Vagina (tissue), 2 donors: ENCODE results near the gene ECI2. TPM values are rescaled to one million over a fixed set of nuclear protein-coding genes. Genes with fewer than 3 reads are reported as not detected.
"Not testable (repeated sequence)": the region's sequence is repeated elsewhere in the genome, so short reads cannot be mapped to it uniquely, and the experiment has no call there.

Experiments
- DNase-seq, 2 donors: peaks; one replicate each; pipeline ENCODE4 v3.0.0-alpha.2; 2017; ENCODE audit errors: extremely low spot score in 2 of 2
- H3K27ac ChIP-seq: fragments of 200-600 bp; sonication (generic); one replicate; pipeline ENCODE4 v1.5.1; 2019
- H3K27me3 ChIP-seq: fragments of 200-600 bp; sonication (generic); one replicate; pipeline ENCODE4 v1.5.1; 2019
- H3K36me3 ChIP-seq, 2 donors: fragments of 200-600 bp; sonication (generic); one replicate each; pipeline ENCODE4 v1.5.1; 2017 to 2019
- H3K4me1 ChIP-seq: fragments of 200-600 bp; sonication (generic); one replicate; pipeline ENCODE4 v1.5.1; 2019
- H3K4me3 ChIP-seq, 2 donors: fragments of 200-600 bp; sonication (generic); 1 replicate in 1 of 2; 2 replicates in 1 of 2; pipeline ENCODE4 v1.5.1; 2016 to 2019
- H3K9me3 ChIP-seq: fragments of 200-600 bp; sonication (generic); one replicate; pipeline ENCODE4 v1.5.1; 2019
- POLR2A ChIP-seq, 2 donors: fragments of 450-650 bp; IDR thresholded peaks; one replicate each; pipeline ENCODE4 v1.6.1; 2017; ENCODE audit warnings: antibody characterized with exemption in 2 of 2, mild to moderate bottlenecking in 2 of 2, moderate library complexity in 2 of 2
- POLR2AphosphoS5 ChIP-seq, 2 donors: sonication (generic); formaldehyde crosslinking; IDR thresholded peaks; one replicate each; pipeline ENCODE4 v1.9.0; 2017; ENCODE audit warnings: antibody characterized with exemption in 2 of 2, mild to moderate bottlenecking in 2 of 2, low read depth in 1 of 2; ENCODE audit not compliant: insufficient read depth in 1 of 2
- intact Hi-C: fragments of 100-400 bp; cut with DNase I; formaldehyde crosslinking; loops from one replicate; pipeline ENCODE4 v1.15.1; 2023
- total RNA-seq: library from RNA; depleted of rRNA; stranded (reverse); fragments of >200 nt; gene quantifications from one replicate; pipeline ENCODE4 v1.2.3, GENCODE V29; 2016
- TF ChIP-seq, protein P1 (sequence below), 3 experiments: fragments of 450-650 bp in 2 of 3; fragments of 200-600 bp in 1 of 3; sonication (generic) in 1 of 3; IDR thresholded peaks; one replicate each; pipeline ENCODE4 v1.5.1; 2017 to 2019; ENCODE audit warnings: antibody characterized with exemption in 3 of 3, mild to moderate bottlenecking in 2 of 3, moderate library complexity in 2 of 3

Gene ECI2
- total RNA-seq, 1 donor from 2014 or later, result 30.7 TPM

DNA sequence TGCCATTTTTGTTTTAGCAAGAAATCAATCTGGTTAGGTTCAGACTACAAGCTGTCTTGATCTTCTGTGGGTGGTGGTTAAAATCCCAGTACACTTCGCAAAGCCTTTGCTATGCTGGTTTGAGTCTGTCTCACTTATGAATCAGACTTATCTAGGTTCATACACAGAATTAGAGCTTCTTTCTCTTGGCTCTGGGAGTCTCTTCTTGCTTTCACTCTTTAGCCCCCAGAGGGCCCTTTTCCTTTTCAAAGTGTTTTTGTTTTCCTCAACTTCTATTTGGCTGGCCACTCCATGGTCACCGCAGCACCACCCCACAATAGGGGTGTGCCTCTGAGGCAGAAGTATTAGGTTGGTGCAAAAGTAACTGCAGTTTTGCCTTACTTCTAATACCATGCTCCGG is 21.3 kb downstream of the ECI2 start:
- no peak for DNase-seq
- Histone ChIP-seq H3K27ac (no peak overlapping the region), H3K4me3 (no peak overlapping the region), H3K4me1 (no peaks in the 10 kb centered on the region), H3K27me3 (no peaks in the 10 kb centered on the region), H3K9me3 (no peaks in the 10 kb centered on the region), H3K36me3 (peaks cover 3 to 38% of the 10 kb centered on the region in 2 donors)
- intact Hi-C loops, result no loop called here
- TF ChIP-seq POLR2A (IDR thresholded peaks at IDR 0.05) (no peak), POLR2AphosphoS5 (IDR thresholded peaks at IDR 0.05; ENCODE audit: insufficient read depth in 1 of 2, low read depth in 1 of 2) (no peak)

DNA sequence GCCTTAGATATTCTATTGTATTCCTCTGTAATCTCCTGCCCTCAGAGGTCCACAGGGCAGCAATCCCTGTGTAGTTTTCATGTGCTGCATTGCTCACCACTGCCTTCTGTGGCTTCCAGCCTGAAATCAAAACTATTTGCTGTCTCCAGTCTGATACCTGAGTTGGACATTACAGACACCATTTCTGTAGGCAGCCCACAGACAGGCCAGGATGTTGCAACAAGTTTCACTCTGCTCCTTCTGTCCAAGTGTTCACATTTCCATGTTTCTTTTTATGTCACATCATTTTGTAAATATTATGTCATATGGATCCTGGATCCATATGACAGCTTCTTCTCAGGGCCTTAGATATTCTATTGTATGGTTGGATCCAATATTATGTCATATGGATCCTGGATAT is 21.7 kb downstream of the ECI2 start:
- no peaks in the 10 kb centered on the region for H3K9me3 ChIP-seq
- intact Hi-C loops, result no loop called here
- H3K27me3 ChIP-seq, result no peaks in the 10 kb centered on the region
- peaks cover under 1 to 33% of the 10 kb centered on the region in 2 donors for H3K36me3 ChIP-seq
- H3K4me3 ChIP-seq, result no peak overlapping the region
- no peaks in the 10 kb centered on the region for H3K4me1 ChIP-seq
- H3K27ac ChIP-seq, result no peak overlapping the region
- no peak for DNase-seq
- TF ChIP-seq, protein P1, sequence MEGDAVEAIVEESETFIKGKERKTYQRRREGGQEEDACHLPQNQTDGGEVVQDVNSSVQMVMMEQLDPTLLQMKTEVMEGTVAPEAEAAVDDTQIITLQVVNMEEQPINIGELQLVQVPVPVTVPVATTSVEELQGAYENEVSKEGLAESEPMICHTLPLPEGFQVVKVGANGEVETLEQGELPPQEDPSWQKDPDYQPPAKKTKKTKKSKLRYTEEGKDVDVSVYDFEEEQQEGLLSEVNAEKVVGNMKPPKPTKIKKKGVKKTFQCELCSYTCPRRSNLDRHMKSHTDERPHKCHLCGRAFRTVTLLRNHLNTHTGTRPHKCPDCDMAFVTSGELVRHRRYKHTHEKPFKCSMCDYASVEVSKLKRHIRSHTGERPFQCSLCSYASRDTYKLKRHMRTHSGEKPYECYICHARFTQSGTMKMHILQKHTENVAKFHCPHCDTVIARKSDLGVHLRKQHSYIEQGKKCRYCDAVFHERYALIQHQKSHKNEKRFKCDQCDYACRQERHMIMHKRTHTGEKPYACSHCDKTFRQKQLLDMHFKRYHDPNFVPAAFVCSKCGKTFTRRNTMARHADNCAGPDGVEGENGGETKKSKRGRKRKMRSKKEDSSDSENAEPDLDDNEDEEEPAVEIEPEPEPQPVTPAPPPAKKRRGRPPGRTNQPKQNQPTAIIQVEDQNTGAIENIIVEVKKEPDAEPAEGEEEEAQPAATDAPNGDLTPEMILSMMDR (IDR thresholded peaks at IDR 0.05), result no peak
- TF ChIP-seq POLR2A (IDR thresholded peaks at IDR 0.05) (no peak), POLR2AphosphoS5 (IDR thresholded peaks at IDR 0.05; ENCODE audit: insufficient read depth in 1 of 2, low read depth in 1 of 2) (no peak)

DNA sequence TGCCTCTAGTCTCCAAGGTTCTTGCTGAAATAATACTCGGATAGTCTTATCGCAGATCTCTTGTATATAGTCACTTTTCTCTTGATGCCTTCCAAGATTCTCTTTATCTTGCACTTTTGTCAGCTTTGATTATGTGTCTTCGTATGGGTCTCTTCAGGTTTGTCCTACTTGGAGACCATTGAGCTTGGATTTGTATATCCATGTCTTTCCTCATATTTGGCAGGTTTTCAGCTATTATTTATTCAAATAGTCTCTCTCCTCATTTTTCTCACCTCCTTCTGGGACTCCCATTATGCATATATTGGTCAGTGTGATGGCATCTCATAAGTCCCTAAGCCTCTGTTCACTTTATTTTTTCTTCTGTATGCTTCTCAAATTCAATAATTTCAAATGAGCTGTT is 23.0 kb downstream of the ECI2 start:
- Histone ChIP-seq H3K4me1 (no peaks in the 10 kb centered on the region), H3K36me3 (peaks cover 0 to 23% of the 10 kb centered on the region in 2 donors), H3K4me3 (no peak overlapping the region), H3K9me3 (no peaks in the 10 kb centered on the region), H3K27ac (no peak overlapping the region), H3K27me3 (no peaks in the 10 kb centered on the region)
- intact Hi-C loops, result no loop called here
- TF ChIP-seq POLR2A (IDR thresholded peaks at IDR 0.05), result no peak
- TF ChIP-seq, protein P1 (IDR thresholded peaks at IDR 0.05), result no peak
- no peak for TF ChIP-seq POLR2AphosphoS5 (IDR thresholded peaks at IDR 0.05; ENCODE audit: insufficient read depth in 1 of 2, low read depth in 1 of 2)
- DNase-seq, result no peak

DNA sequence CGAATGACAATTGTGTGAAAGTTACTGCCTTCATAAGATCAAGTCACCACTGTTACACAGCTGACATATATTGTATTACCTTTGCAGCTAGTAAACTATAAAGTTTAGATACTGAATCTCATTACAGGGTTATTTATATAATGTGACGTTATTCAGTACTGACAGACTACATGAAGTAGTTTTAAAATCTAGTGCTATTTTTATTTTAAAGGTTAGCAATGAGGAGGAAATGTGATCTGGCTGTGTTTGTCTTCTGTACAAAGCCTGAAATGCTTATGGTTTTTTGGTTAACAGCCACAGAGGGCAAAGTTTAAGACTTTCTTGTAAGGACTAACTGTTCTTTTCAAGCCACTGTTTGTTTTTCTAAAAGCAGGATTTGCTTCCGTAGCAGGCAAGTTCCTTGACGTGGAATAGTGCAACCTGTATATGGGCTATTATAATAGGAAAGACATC is 26.0 kb downstream of the ECI2 start:
- H3K27ac ChIP-seq, result peak overlapping the region; percentile 0
- intact Hi-C loops, DNase-seq, H3K4me1 ChIP-seq, H3K9me3 ChIP-seq, H3K36me3 ChIP-seq, H3K4me3 ChIP-seq, H3K27me3 ChIP-seq: not testable (repeated sequence)
- TF ChIP-seq POLR2AphosphoS5 (IDR thresholded peaks at IDR 0.05; ENCODE audit: insufficient read depth in 1 of 2, low read depth in 1 of 2), result peak in 1 of 2 donors; percentile 86

DNA sequence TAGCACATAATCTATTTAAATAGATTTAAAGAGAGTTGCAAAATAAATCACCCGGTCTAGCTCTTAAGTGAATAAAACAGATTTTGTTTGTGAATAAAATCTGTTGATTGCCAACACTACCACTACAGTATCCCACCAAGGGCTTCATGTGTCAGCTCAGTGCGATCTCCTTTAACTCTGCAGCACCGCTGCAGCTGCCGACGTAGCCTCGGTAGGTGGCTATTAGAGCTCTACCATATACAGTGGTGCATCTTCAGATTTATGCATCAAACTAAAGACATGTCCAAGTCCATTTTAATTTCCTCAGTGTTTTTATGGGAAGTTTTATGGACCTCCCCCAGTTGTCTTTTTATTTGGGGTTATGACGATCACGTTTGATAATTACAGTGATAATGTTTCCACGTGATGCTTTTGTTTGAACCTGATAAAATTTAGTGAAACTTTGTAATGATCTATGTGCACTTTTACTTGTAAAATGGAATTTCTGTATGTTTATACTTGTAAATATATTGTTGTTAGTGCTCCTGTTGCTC is 26.7 kb downstream of the ECI2 start:
- Histone ChIP-seq H3K36me3 (no peaks in the 10 kb centered on the region), H3K9me3 (no peaks in the 10 kb centered on the region), H3K4me3 (no peak overlapping the region), H3K27me3 (no peaks in the 10 kb centered on the region), H3K27ac (no peak overlapping the region), H3K4me1 (no peaks in the 10 kb centered on the region)
- no peak for DNase-seq
- intact Hi-C loops, result no loop called here
- TF ChIP-seq POLR2A (IDR thresholded peaks at IDR 0.05) (no peak), POLR2AphosphoS5 (IDR thresholded peaks at IDR 0.05; ENCODE audit: insufficient read depth in 1 of 2, low read depth in 1 of 2) (no peak)
- TF ChIP-seq, protein P1 (IDR thresholded peaks at IDR 0.05), result no peak

DNA sequence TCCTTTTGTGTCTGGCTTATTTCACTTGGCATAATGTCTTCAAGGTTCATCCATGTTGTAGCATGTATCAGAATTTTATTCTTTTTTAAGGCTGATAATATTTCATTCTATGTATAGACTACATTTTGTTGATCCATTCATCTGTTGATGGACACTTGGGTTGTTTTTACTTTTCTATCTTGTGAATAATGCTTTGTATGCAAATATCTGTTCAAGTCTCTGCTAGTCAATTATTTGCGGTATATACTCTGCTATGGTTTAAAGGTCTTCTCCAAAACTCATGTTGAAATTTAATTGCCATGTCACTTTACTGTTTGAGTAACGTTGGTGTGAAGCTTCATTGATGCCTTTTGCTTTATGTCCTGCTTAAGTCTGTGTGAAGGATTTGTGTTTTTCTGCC is 27.5 kb downstream of the ECI2 start:
- intact Hi-C loops, result no loop called here
- H3K36me3 ChIP-seq, result no peaks in the 10 kb centered on the region
- H3K4me3 ChIP-seq, result no peak overlapping the region
- H3K4me1 ChIP-seq, result no peaks in the 10 kb centered on the region
- no peak for TF ChIP-seq POLR2AphosphoS5 (IDR thresholded peaks at IDR 0.05; ENCODE audit: insufficient read depth in 1 of 2, low read depth in 1 of 2)
- TF ChIP-seq POLR2A (IDR thresholded peaks at IDR 0.05), result no peak
- TF ChIP-seq, protein P1 (IDR thresholded peaks at IDR 0.05), result no peak
- no peak overlapping the region for H3K27ac ChIP-seq
- no peaks in the 10 kb centered on the region for H3K27me3 ChIP-seq
- H3K9me3 ChIP-seq, result no peaks in the 10 kb centered on the region
- DNase-seq, result no peak
